LNCAP (cell line): ENCODE measurements around the gene LRRC28.

Experiments
- CTCF ChIP-seq: fragments of 450-650 bp; IDR thresholded peaks from 2 replicates; pipeline ENCODE4 v1.5.1; 2017; ENCODE audit warnings: mild to moderate bottlenecking

The LRRC28 gene

GRCh38 chr15:99268431-99268830 is 17.1 kb downstream of the LRRC28 start:
- TF ChIP-seq CTCF: no peak

GRCh38 chr15:99273801-99274200 is 22.5 kb downstream of the LRRC28 start:
- no peak for TF ChIP-seq CTCF

GRCh38 chr15:99275061-99275460 is 23.8 kb downstream of the LRRC28 start:
- no peak for TF ChIP-seq CTCF

- no peak for TF ChIP-seq CTCF
These were observed 24.3 kb downstream of the LRRC28 start for GRCh38 chr15:99275525-99276128.

GRCh38 chr15:99279290-99279689 is 28.0 kb downstream of the LRRC28 start:
- TF ChIP-seq CTCF: no peak

GRCh38 chr15:99279827-99280226 is 28.5 kb downstream of the LRRC28 start:
- TF ChIP-seq CTCF: no peak

- no peak for TF ChIP-seq CTCF
These were observed 30.8 kb downstream of the LRRC28 start for GRCh38 chr15:99282121-99282520.

- TF ChIP-seq CTCF: no peak
These were observed 31.3 kb downstream of the LRRC28 start for GRCh38 chr15:99282586-99282985.
